SK-N-SH treated with all-trans-retinoic acid at 6 μM for 48 hours (cell line): ENCODE data around the gene APOL5.

ENCODE experiments used
- ATAC-seq: fragments of 200-7000 bp; cut with Tn5 transposase; 3 replicates; pipeline ENCODE4 v1.9.1; 2020; ENCODE audit warnings: mild to moderate bottlenecking, moderate library complexity
- CREB5 ChIP-seq: fragments of 250-450 bp; sonication (Bioruptor Pico); IDR thresholded peaks from 2 replicates; pipeline ENCODE4 v1.5.1; 2020; ENCODE audit warnings: low read depth, mild to moderate bottlenecking, moderate library complexity
- CSRNP3 ChIP-seq: fragments of 250-450 bp; sonication (Bioruptor Pico); IDR thresholded peaks from 2 replicates; pipeline ENCODE4 v1.5.1; 2021; ENCODE audit warnings: mild to moderate bottlenecking, moderate library complexity
- ESRRG ChIP-seq: fragments of 250-450 bp; sonication (Bioruptor Pico); IDR thresholded peaks from 2 replicates; pipeline ENCODE4 v1.6.1; 2021; ENCODE audit warnings: mild to moderate bottlenecking
- PATZ1 ChIP-seq: fragments of 250-450 bp; sonication (Bioruptor Pico); IDR thresholded peaks from 2 replicates; pipeline ENCODE4 v1.8.0; 2020; ENCODE audit warnings: mild to moderate bottlenecking, moderate library complexity, borderline replicate concordance
- ZNF70 ChIP-seq: fragments of 450-650 bp; formaldehyde crosslinking; IDR thresholded peaks from 2 replicates; pipeline ENCODE4 v1.5.0; 2020; ENCODE audit warnings: mild to moderate bottlenecking, moderate library complexity

The APOL5 gene

GRCh38 chr22:35775339-35775738 is 57.7 kb downstream of the APOL5 start (continued):
- TF ChIP-seq PATZ1 (CRISPR knock-in tag): no peak
- TF ChIP-seq, all 23 proteins: peak for 0

- TF ChIP-seq CSRNP3 (no peak), ESRRG (CRISPR knock-in tag) (no peak), PATZ1 (CRISPR knock-in tag) (no peak), CREB5 (CRISPR knock-in tag) (no peak), ZNF70 (CRISPR knock-in tag) (no peak)
- ATAC-seq: peak; percentile 89
Observed at GRCh38 chr22:35777335-35777975, 59.8 kb downstream of the APOL5 start.
